Bladder microvascular endothelial cell (primary cell): ENCODE data around the gene ZCWPW1. TPM values are rescaled to one million over a fixed set of nuclear protein-coding genes. Genes with fewer than 3 reads are reported as not detected.

Experiments
- total RNA-seq: library from RNA; depleted of rRNA; stranded (reverse); fragments of >200 nt; gene quantifications from 2 replicates; pipeline ENCODE4 v1.2.3, GENCODE V29; 2014

The ZCWPW1 gene
- total RNA-seq = 0.94 and 1.1 TPM in 2 replicates

GRCh38 chr7:100428199-100428966 lies at the start of gene ZCWPW1:
TSS of gene ZCWPW1 (minus strand) at chr7:100428703. CDS start at chr7:100420649, 8,054 bp downstream.

GRCh38 chr7:100464210-100464660 lies 35.7 kb upstream of the ZCWPW1 start, which contains the start of gene SPACDR:
TSS of gene SPACDR (minus strand) at chr7:100464260. CDS start at chr7:100464025, 235 bp downstream.

GRCh38 chr7:100429637-100430492 lies 1.4 kb upstream of the ZCWPW1 start, which contains the start of gene MEPCE:
TSS of gene MEPCE (plus strand) at chr7:100429831. CDS start at chr7:100430019, 188 bp downstream.

GRCh38 chr7:100373261-100373831 lies 55.2 kb downstream of the ZCWPW1 start, which contains the start of gene PILRA:
TSS of gene PILRA (plus strand) at chr7:100373487. CDS start at chr7:100373657, 170 bp downstream.

GRCh38 chr7:100358027-100358856 lies 70.3 kb downstream of the ZCWPW1 start, which contains the start of gene PILRB:
TSS of gene PILRB (plus strand) at chr7:100358117. CDS start at chr7:100358303, 186 bp downstream.

Other genes starting within 250 kb of the ZCWPW1 start
- gene PVRIG, start 208.8 kb downstream of the ZCWPW1 start, total RNA-seq = not detected in 2 replicates
- gene SPDYE3, start 121.0 kb downstream of the ZCWPW1 start, total RNA-seq = not detected in 2 replicates
- gene PILRB, start 70.6 kb downstream of the ZCWPW1 start, total RNA-seq = 7.3 and 21.3 TPM in 2 replicates
- gene PILRA, start 55.2 kb downstream of the ZCWPW1 start, total RNA-seq = 0.06 and 0.16 TPM in 2 replicates
- gene MEPCE, start 1.1 kb upstream of the ZCWPW1 start, total RNA-seq = 34.2 and 54.1 TPM in 2 replicates
- gene PPP1R35, start 7.8 kb upstream of the ZCWPW1 start, total RNA-seq = 8.6 and 17.3 TPM in 2 replicates
- gene SPACDR, start 35.6 kb upstream of the ZCWPW1 start, total RNA-seq = 0.32 and 0.38 TPM in 2 replicates
- 21.3 and 24.8 TPM in 2 replicates for gene TSC22D4, start 50.5 kb upstream of the ZCWPW1 start, total RNA-seq
- gene NYAP1, start 55.2 kb upstream of the ZCWPW1 start, total RNA-seq = 2.5 and 2.6 TPM in 2 replicates
- 25.1 and 33.2 TPM in 2 replicates for gene AGFG2, start 110.5 kb upstream of the ZCWPW1 start, total RNA-seq
- not detected in 2 replicates for gene SAP25, start 145.2 kb upstream of the ZCWPW1 start, total RNA-seq
- gene LRCH4, start 157.4 kb upstream of the ZCWPW1 start, total RNA-seq = 7.3 and 8.6 TPM in 2 replicates
- 0.25 TPM in 1 of 2 replicates, not detected in the other for gene FBXO24, start 157.6 kb upstream of the ZCWPW1 start, total RNA-seq
- 0.38 and 0.49 TPM in 2 replicates for gene PCOLCE, start 173.7 kb upstream of the ZCWPW1 start, total RNA-seq
- gene MOSPD3, start 183.8 kb upstream of the ZCWPW1 start, total RNA-seq = 5.3 and 7.6 TPM in 2 replicates
- under 0.01 and 0.57 TPM in 2 replicates for gene TFR2, start 212.8 kb upstream of the ZCWPW1 start, total RNA-seq
- gene ACTL6B, start 227.7 kb upstream of the ZCWPW1 start, total RNA-seq = not detected in 2 replicates
- 79.8 and 102 TPM in 2 replicates for gene GNB2, start 245.0 kb upstream of the ZCWPW1 start, total RNA-seq